Subcutaneous abdominal adipose tissue (tissue), 5 donors: ENCODE measurements around the gene RCE1.

ENCODE experiments used
- H3K27ac ChIP-seq: one replicate; pipeline ENCODE4 v1.7.0; 2013; ENCODE audit warnings: low read depth, mild to moderate bottlenecking, inconsistent platforms, low read length, moderate library complexity
- H3K27me3 ChIP-seq, 5 donors: one replicate each; pipeline ENCODE4 v1.7.0; 2013; ENCODE audit warnings: low read length in 5 of 5, inconsistent platforms in 1 of 5; ENCODE audit not compliant: control insufficient read depth in 5 of 5, insufficient read depth in 4 of 5
- H3K36me3 ChIP-seq, 5 donors: one replicate each; pipeline ENCODE4 v1.7.0; 2013; ENCODE audit warnings: low read length in 5 of 5; ENCODE audit not compliant: control insufficient read depth in 5 of 5, insufficient read depth in 5 of 5
- H3K4me1 ChIP-seq, 5 donors: one replicate each; pipeline ENCODE4 v1.7.0; 2013; ENCODE audit warnings: low read length in 5 of 5, mild to moderate bottlenecking in 3 of 5, moderate library complexity in 1 of 5; ENCODE audit not compliant: control insufficient read depth in 5 of 5, insufficient read depth in 5 of 5
- H3K4me3 ChIP-seq, 5 donors: one replicate each; pipeline ENCODE4 v1.7.0; 2013; ENCODE audit warnings: low read length in 5 of 5, low read depth in 1 of 5
- H3K9ac ChIP-seq, 5 donors: one replicate each; pipeline ENCODE4 v1.7.0; 2013; ENCODE audit warnings: low read length in 5 of 5, mild to moderate bottlenecking in 4 of 5, moderate library complexity in 3 of 5
- H3K9me3 ChIP-seq, 5 donors: one replicate each; pipeline ENCODE4 v1.7.0; 2013; ENCODE audit warnings: low read length in 5 of 5; ENCODE audit not compliant: control insufficient read depth in 5 of 5
- donor health status: healthy.
- donor health status: healthy.
- donor health status: healthy.
- donor health status: healthy.
- donor health status: healthy.

Gene RCE1

GRCh38 chr11:66850235-66850587 lies 7.0 kb downstream of the RCE1 start:
- Histone ChIP-seq H3K9me3 (no peaks in the 10 kb centered on the region), H3K4me1 (peaks cover 0 to 9% (median 4%) of the 10 kb centered on the region in 5 donors), H3K27me3 (no peaks in the 10 kb centered on the region), H3K9ac (no peak overlapping the region), H3K27ac (no peak overlapping the region), H3K4me3 (no peak overlapping the region), H3K36me3 (peaks cover 0 to 82% (median 79%) of the 10 kb centered on the region in 5 donors)

GRCh38 chr11:66850588-66851238 lies 7.5 kb downstream of the RCE1 start:
- H3K36me3 ChIP-seq, result peaks cover 0 to 77% (median 74%) of the 10 kb centered on the region in 5 donors
- H3K9me3 ChIP-seq, result no peaks in the 10 kb centered on the region
- no peak overlapping the region for H3K27ac ChIP-seq
- H3K27me3 ChIP-seq, result no peaks in the 10 kb centered on the region
- no peak overlapping the region for H3K4me3 ChIP-seq
- peaks cover 0 to 14% (median 9%) of the 10 kb centered on the region in 5 donors for H3K4me1 ChIP-seq
- H3K9ac ChIP-seq, result no peak overlapping the region

- H3K4me1 ChIP-seq, result peaks cover 0 to 17% (median 13%) of the 10 kb centered on the region in 5 donors
- no peaks in the 10 kb centered on the region for H3K27me3 ChIP-seq
- no peak overlapping the region for H3K27ac ChIP-seq
- H3K36me3 ChIP-seq, result peaks cover 0 to 72% (median 69%) of the 10 kb centered on the region in 5 donors
- H3K9ac ChIP-seq, result no peak overlapping the region
- no peak overlapping the region for H3K4me3 ChIP-seq
- no peaks in the 10 kb centered on the region for H3K9me3 ChIP-seq
Observed at GRCh38 chr11:66851239-66851596, 8.0 kb downstream of the RCE1 start.

GRCh38 chr11:66851698-66852465 lies 8.6 kb downstream of the RCE1 start:
- H3K4me3 ChIP-seq, result no peak overlapping the region
- peaks cover 0 to 66% (median 62%) of the 10 kb centered on the region in 5 donors for H3K36me3 ChIP-seq
- H3K9me3 ChIP-seq, result no peaks in the 10 kb centered on the region
- peaks cover 0 to 20% (median 12%) of the 10 kb centered on the region in 5 donors for H3K4me1 ChIP-seq
- no peak overlapping the region for H3K9ac ChIP-seq
- H3K27ac ChIP-seq, result no peak overlapping the region
- no peaks in the 10 kb centered on the region for H3K27me3 ChIP-seq

- H3K9me3 ChIP-seq, result no peaks in the 10 kb centered on the region
- H3K36me3 ChIP-seq, result peaks cover 0 to 60% (median 58%) of the 10 kb centered on the region in 5 donors
- H3K27ac ChIP-seq, result no peak overlapping the region
- no peaks in the 10 kb centered on the region for H3K27me3 ChIP-seq
- H3K9ac ChIP-seq, result no peak overlapping the region
- no peak overlapping the region for H3K4me3 ChIP-seq
- peaks cover 0 to 24% (median 14%) of the 10 kb centered on the region in 5 donors for H3K4me1 ChIP-seq
Observed at GRCh38 chr11:66852466-66853241, 9.4 kb downstream of the RCE1 start.

- no peak overlapping the region for H3K4me3 ChIP-seq
Observed at GRCh38 chr11:66853242-66854229, 10.3 kb downstream of the RCE1 start.

GRCh38 chr11:66854231-66854661 lies 11.0 kb downstream of the RCE1 start:
- Histone ChIP-seq H3K9me3 (peaks cover 0 to 4% (median 0%) of the 10 kb centered on the region in 5 donors), H3K4me1 (peaks cover 0 to 37% (median 28%) of the 10 kb centered on the region in 5 donors), H3K36me3 (peaks cover 0 to 57% (median 48%) of the 10 kb centered on the region in 5 donors), H3K4me3 (no peak overlapping the region), H3K27ac (no peak overlapping the region), H3K9ac (no peak overlapping the region), H3K27me3 (no peaks in the 10 kb centered on the region)

More at GRCh38 chr11:66853242-66854229, 10.3 kb downstream of the RCE1 start:
- peaks cover 0 to 4% (median 0%) of the 10 kb centered on the region in 5 donors for H3K9me3 ChIP-seq
- no peak overlapping the region for H3K9ac ChIP-seq
- H3K4me1 ChIP-seq, result peaks cover 0 to 32% (median 23%) of the 10 kb centered on the region in 5 donors
- H3K27ac ChIP-seq, result no peak overlapping the region
- H3K36me3 ChIP-seq, result peaks cover 0 to 57% (median 49%) of the 10 kb centered on the region in 5 donors
- no peaks in the 10 kb centered on the region for H3K27me3 ChIP-seq

- H3K4me1 ChIP-seq, result peaks cover 0 to 37% (median 27%) of the 10 kb centered on the region in 5 donors
Observed at GRCh38 chr11:66854729-66855211, 11.5 kb downstream of the RCE1 start.

More at GRCh38 chr11:66854729-66855211, 11.5 kb downstream of the RCE1 start:
- no peak overlapping the region for H3K4me3 ChIP-seq
- H3K27me3 ChIP-seq, result no peaks in the 10 kb centered on the region
- no peak overlapping the region for H3K9ac ChIP-seq
- peaks cover 0 to 56% (median 43%) of the 10 kb centered on the region in 5 donors for H3K36me3 ChIP-seq
- no peak overlapping the region for H3K27ac ChIP-seq
- H3K9me3 ChIP-seq, result peaks cover 0 to 4% (median 0%) of the 10 kb centered on the region in 5 donors
